HepG2 (cell line): ENCODE measurements around the gene KRTAP23-1.

Experiments
- CBX5 ChIP-seq: sonication (generic); formaldehyde crosslinking; IDR thresholded peaks from 2 replicates; pipeline ENCODE4 v1.4.0; 2020; ENCODE audit warnings: missing genetic modification reagents, borderline replicate concordance
- SP5 ChIP-seq: IDR thresholded peaks from 2 replicates; pipeline ENCODE4 v1.6.1; 2016; ENCODE audit warnings: low read depth, borderline replicate concordance
- ZNF572 ChIP-seq: sonication (generic); formaldehyde crosslinking; IDR thresholded peaks from 2 replicates; pipeline ENCODE4 v1.5.1; 2020; ENCODE audit warnings: mild to moderate bottlenecking, missing genetic modification reagents

GRCh38 chr21:30336596-30336995 is 11.8 kb downstream of the KRTAP23-1 start:
- TF ChIP-seq ZNF572 (CRISPR knock-in tag) (no peak), CBX5 (CRISPR knock-in tag) (no peak), SP5 (CRISPR knock-in tag) (no peak)
